Neural progenitor cell (in vitro differentiated cells): ENCODE data around the gene PRR15L. TPM values are rescaled to one million over a fixed set of nuclear protein-coding genes. Genes with fewer than 3 reads are reported as not detected.

Experiments
- DNase-seq: peaks from one replicate; pipeline ENCODE4 v3.0.0-alpha.2; 2016; ENCODE audit warnings: low spot score
- H2AFZ ChIP-seq: fragments of 200-600 bp; sonication (generic); replicated peaks from 2 replicates; pipeline ENCODE4 v1.6.1; 2016; ENCODE audit warnings: antibody characterized with exemption
- H3F3A ChIP-seq: fragments of 200-600 bp; sonication (generic); 2 replicates; pipeline ENCODE4 v1.6.1; 2016; ENCODE audit warnings: antibody characterized with exemption, low read depth
- H3K27ac ChIP-seq: fragments of 200-600 bp; sonication (generic); 2 replicates; pipeline ENCODE4 v1.5.1; 2016; ENCODE audit warnings: mild to moderate bottlenecking
- H3K27me3 ChIP-seq: fragments of 200-600 bp; sonication (generic); 2 replicates; pipeline ENCODE4 v1.6.1; 2016; ENCODE audit warnings: mild to moderate bottlenecking, moderate library complexity
- H3K36me3 ChIP-seq: fragments of 200-600 bp; sonication (generic); 2 replicates; pipeline ENCODE4 v1.5.1; 2016
- H3K4me1 ChIP-seq: fragments of 200-600 bp; sonication (generic); 2 replicates; pipeline ENCODE4 v1.6.1; 2016; ENCODE audit warnings: mixed run types
- H3K4me2 ChIP-seq: fragments of 200-600 bp; sonication (generic); 2 replicates; pipeline ENCODE4 v1.6.1; 2016
- H3K4me3 ChIP-seq: fragments of 200-600 bp; sonication (generic); 2 replicates; pipeline ENCODE4 v1.5.1; 2016
- H3K79me2 ChIP-seq: fragments of 200-600 bp; sonication (generic); 2 replicates; pipeline ENCODE4 v1.6.1; 2016; ENCODE audit warnings: low read depth
- H3K9ac ChIP-seq: fragments of 200-600 bp; sonication (generic); 2 replicates; pipeline ENCODE4 v1.6.1; 2016
- H3K9me3 ChIP-seq: fragments of 200-600 bp; sonication (generic); 2 replicates; pipeline ENCODE4 v1.5.1; 2016; ENCODE audit warnings: low read depth
- H4K20me1 ChIP-seq: fragments of 200-600 bp; sonication (generic); 2 replicates; pipeline ENCODE4 v1.6.1; 2016; ENCODE audit warnings: low read depth
- H3K27ac Mint-ChIP-seq: 3 replicates; pipeline ENCODE4 v1.8.0; 2021; ENCODE audit warnings: mixed read lengths
- H3K27me3 Mint-ChIP-seq: 2 replicates; pipeline ENCODE4 v1.8.0; 2022; ENCODE audit warnings: low read depth, mild to moderate bottlenecking, inconsistent platforms, moderate library complexity, mixed read lengths; ENCODE audit not compliant: insufficient read depth
- H3K36me3 Mint-ChIP-seq: 3 replicates; pipeline ENCODE4 v1.8.0; 2021; ENCODE audit warnings: mixed read lengths
- H3K4me1 Mint-ChIP-seq: 3 replicates; pipeline ENCODE4 v1.8.0; 2021; ENCODE audit warnings: mixed read lengths
- H3K4me3 Mint-ChIP-seq: 3 replicates; pipeline ENCODE4 v1.8.0; 2021; ENCODE audit warnings: mild to moderate bottlenecking, moderate library complexity, mixed read lengths
- H3K9me3 Mint-ChIP-seq: 3 replicates; pipeline ENCODE4 v1.8.0; 2020; ENCODE audit warnings: mixed read lengths
- CTCF ChIP-seq: fragments of 200-600 bp; sonication (generic); IDR thresholded peaks from 2 replicates; pipeline ENCODE4 v1.5.1; 2017; ENCODE audit warnings: antibody characterized with exemption, mild to moderate bottlenecking
- EZH2 ChIP-seq: fragments of 200-600 bp; sonication (generic); IDR thresholded peaks from 2 replicates; pipeline ENCODE4 v1.6.1; 2017; ENCODE audit warnings: antibody characterized with exemption, mild to moderate bottlenecking, moderate library complexity
- EZH2phosphoT487 ChIP-seq: fragments of 200-600 bp; sonication (generic); IDR thresholded peaks from 2 replicates; pipeline ENCODE4 v1.6.1; 2017; ENCODE audit warnings: antibody characterized with exemption
- total RNA-seq: library from RNA; depleted of rRNA; stranded (reverse); fragments of >200 nt; gene quantifications from 2 replicates; pipeline ENCODE4 v1.2.3, GENCODE V29; 2015; ENCODE audit warnings: low replicate concordance

Gene PRR15L
- total RNA-seq, 1 donor from 2014 or later, result not detected

DNA sequence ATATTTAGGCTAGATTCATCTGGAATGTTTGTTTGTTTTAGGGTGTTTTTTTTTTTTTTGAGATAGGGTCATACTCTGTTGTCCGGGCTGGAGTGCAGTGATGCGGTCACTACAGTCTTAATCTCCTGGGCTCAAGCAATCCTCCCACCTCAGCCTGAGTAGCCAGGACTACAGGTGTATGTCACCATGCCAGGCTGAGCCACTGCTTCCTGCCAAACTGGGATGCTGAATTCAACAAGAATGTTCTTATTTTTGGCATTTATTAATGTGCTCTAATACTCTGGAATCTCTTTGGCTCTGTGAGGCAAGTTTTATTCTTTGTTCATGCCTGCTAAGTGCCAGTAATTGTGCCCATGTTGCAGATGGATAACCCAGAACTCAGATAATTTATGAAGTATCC, 40.1 kb downstream of the PRR15L start:
- no peak for DNase-seq

GRCh38 chr17:47916489-47917208, 41.0 kb downstream of the PRR15L start:
- H3K4me3 Mint-ChIP-seq, result no peak overlapping the region
- no peaks in the 10 kb centered on the region for H4K20me1 ChIP-seq

More for the DNA sequence above, 40.1 kb downstream of the PRR15L start:
- no peaks in the 10 kb centered on the region for H3K9me3 Mint-ChIP-seq
- no peaks in the 10 kb centered on the region for H3K4me1 Mint-ChIP-seq
- H3K4me3 Mint-ChIP-seq, result no peak overlapping the region
- no peak overlapping the region for H3K27ac ChIP-seq
- no peaks in the 10 kb centered on the region for H3K27me3 ChIP-seq
- H3K27me3 Mint-ChIP-seq, result peaks cover 6% of the 10 kb centered on the region
- H3K36me3 ChIP-seq, result no peaks in the 10 kb centered on the region
- peaks cover 20% of the 10 kb centered on the region for H3K36me3 Mint-ChIP-seq
- no peak overlapping the region for H2AFZ ChIP-seq
- no peak overlapping the region for H3K4me3 ChIP-seq
- no peak overlapping the region for H3K27ac Mint-ChIP-seq
- H3K9ac ChIP-seq, result no peak overlapping the region
- no peak overlapping the region for H3K4me2 ChIP-seq
- no peaks in the 10 kb centered on the region for H3F3A ChIP-seq
- no peaks in the 10 kb centered on the region for H3K9me3 ChIP-seq
- H4K20me1 ChIP-seq, result no peaks in the 10 kb centered on the region
- no peak for TF ChIP-seq EZH2phosphoT487
- TF ChIP-seq EZH2, result no peak
- TF ChIP-seq CTCF, result no peak
- no peaks in the 10 kb centered on the region for H3K79me2 ChIP-seq
- no peaks in the 10 kb centered on the region for H3K4me1 ChIP-seq

DNA sequence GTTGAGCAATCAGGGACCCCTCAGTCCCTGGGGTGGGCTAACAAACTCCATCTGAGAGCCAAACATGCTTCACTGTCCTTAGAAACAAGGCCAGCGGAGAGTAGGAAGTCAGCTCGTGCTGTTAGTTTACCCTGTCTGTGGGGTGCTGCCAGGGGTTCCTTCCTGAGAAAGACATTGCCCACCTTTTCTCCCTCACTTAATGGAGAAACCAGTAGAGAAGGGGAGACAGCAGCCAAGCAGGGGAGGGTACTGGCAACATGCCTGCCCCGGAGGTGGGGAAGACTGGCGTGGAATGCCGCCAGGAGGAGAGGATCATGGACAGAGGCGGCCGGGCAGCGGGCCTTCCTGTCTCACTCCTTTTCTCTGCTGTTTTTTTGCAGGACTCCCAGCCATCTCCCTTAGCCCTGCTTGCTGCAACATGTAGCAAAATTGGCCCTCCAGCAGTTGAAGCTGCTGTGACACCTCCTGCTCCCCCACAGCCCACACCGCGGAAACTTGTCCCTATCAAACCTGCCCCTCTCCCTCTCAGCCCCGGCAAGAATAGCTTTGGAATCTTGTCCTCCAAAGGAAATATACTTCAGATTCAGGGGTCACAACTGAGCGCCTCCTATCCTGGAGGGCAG, 41.8 kb downstream of the PRR15L start:
- no peak overlapping the region for H2AFZ ChIP-seq
- peaks cover under 1% of the 10 kb centered on the region for H3K79me2 ChIP-seq
- no peaks in the 10 kb centered on the region for H4K20me1 ChIP-seq
- H3K4me3 ChIP-seq, result no peak overlapping the region
- no peaks in the 10 kb centered on the region for H3K27me3 ChIP-seq
- no peaks in the 10 kb centered on the region for H3F3A ChIP-seq
- Mint-ChIP-seq H3K27me3 (peaks cover 5% of the 10 kb centered on the region), H3K4me3 (no peak overlapping the region), H3K36me3 (peaks cover 17% of the 10 kb centered on the region), H3K4me1 (no peaks in the 10 kb centered on the region), H3K27ac (peak overlapping the region; percentile 3), H3K9me3 (no peaks in the 10 kb centered on the region)
- H3K36me3 ChIP-seq, result no peaks in the 10 kb centered on the region
- H3K27ac ChIP-seq, result no peak overlapping the region
- DNase-seq, result no peak
- TF ChIP-seq EZH2phosphoT487, result no peak
- TF ChIP-seq EZH2, result no peak
- H3K4me2 ChIP-seq, result no peak overlapping the region
- no peak overlapping the region for H3K9ac ChIP-seq
- no peaks in the 10 kb centered on the region for H3K9me3 ChIP-seq
- no peaks in the 10 kb centered on the region for H3K4me1 ChIP-seq

More at GRCh38 chr17:47916489-47917208, 41.0 kb downstream of the PRR15L start:
- no peaks in the 10 kb centered on the region for H3K4me1 Mint-ChIP-seq
- Histone ChIP-seq H3K4me2 (no peak overlapping the region), H3K27ac (no peak overlapping the region), H3K9ac (no peak overlapping the region), H3K4me1 (no peaks in the 10 kb centered on the region), H2AFZ (no peak overlapping the region), H3K9me3 (no peaks in the 10 kb centered on the region), H3K4me3 (no peak overlapping the region), H3K36me3 (no peaks in the 10 kb centered on the region), H3F3A (no peaks in the 10 kb centered on the region), H3K27me3 (no peaks in the 10 kb centered on the region), H3K79me2 (no peaks in the 10 kb centered on the region)
- H3K27me3 Mint-ChIP-seq, result peaks cover 3% of the 10 kb centered on the region
- peak overlapping the region; percentile 3 for H3K27ac Mint-ChIP-seq
- TF ChIP-seq EZH2 (no peak), EZH2phosphoT487 (no peak), CTCF (no peak)
- no peak for DNase-seq
- peaks cover 18% of the 10 kb centered on the region for H3K36me3 Mint-ChIP-seq
- no peaks in the 10 kb centered on the region for H3K9me3 Mint-ChIP-seq
